SU-DHL-6 (cell line): ENCODE results near the gene PRPS1L1.

Experiments used
- H2AFZ ChIP-seq: fragments of 200-600 bp; sonication (generic); 2 replicates; pipeline ENCODE4 v1.6.1; 2014; ENCODE audit warnings: low read depth, mild to moderate bottlenecking, moderate library complexity, mixed read lengths, antibody characterized with exemption, low read length; ENCODE audit not compliant: severe bottlenecking
- H3F3A ChIP-seq: fragments of 200-600 bp; shearing (Covaris generic); 2 replicates; pipeline ENCODE4 v1.6.0; 2016; ENCODE audit warnings: antibody characterized with exemption, mild to moderate bottlenecking; ENCODE audit not compliant: insufficient read depth
- H3K27ac ChIP-seq: fragments of 200-600 bp; sonication (generic); 2 replicates; pipeline ENCODE4 v1.5.1; 2016; ENCODE audit warnings: low read depth, mild to moderate bottlenecking, low read length, moderate library complexity, mixed read lengths
- H3K27me3 ChIP-seq: fragments of 200-600 bp; sonication (generic), shearing (Covaris generic); 2 replicates; pipeline ENCODE4 v1.6.0; 2014; ENCODE audit warnings: mild to moderate bottlenecking, low read length
- H3K36me3 ChIP-seq: fragments of 200-600 bp; sonication (generic); 2 replicates; pipeline ENCODE4 v1.6.1; 2014; ENCODE audit warnings: mild to moderate bottlenecking, low read length, mixed read lengths
- H3K4me2 ChIP-seq: fragments of 300-600, 200-600 bp; shearing (Covaris generic), sonication (generic); 2 replicates; pipeline ENCODE4 v1.6.0; 2014; ENCODE audit warnings: low read length, low read depth, mild to moderate bottlenecking; ENCODE audit not compliant: poor library complexity, severe bottlenecking
- H3K4me3 ChIP-seq: fragments of 200-600 bp; sonication (generic); 2 replicates; pipeline ENCODE4 v1.5.1; 2014; ENCODE audit warnings: antibody characterized with exemption, low read length, mild to moderate bottlenecking, mixed read lengths; ENCODE audit not compliant: insufficient read depth, poor library complexity, severe bottlenecking
- H3K79me2 ChIP-seq: fragments of 200-600 bp; sonication (generic); 2 replicates; pipeline ENCODE4 v1.6.1; 2014; ENCODE audit warnings: mild to moderate bottlenecking, low read length, moderate library complexity; ENCODE audit not compliant: insufficient read depth
- H3K9ac ChIP-seq: fragments of 200-600 bp; sonication (generic); 2 replicates; pipeline ENCODE4 v1.7.0; 2014; ENCODE audit warnings: mild to moderate bottlenecking, low read length
- H3K9me2 ChIP-seq: fragments of 200-600 bp; sonication (generic); replicated peaks from 2 replicates; pipeline ENCODE4 v1.6.1; 2014; ENCODE audit warnings: low read length; ENCODE audit not compliant: insufficient read depth
- H3K9me3 ChIP-seq: fragments of 200-600 bp; sonication (generic); 2 replicates; pipeline ENCODE4 v1.6.1; 2014; ENCODE audit warnings: low read length, mixed read lengths; ENCODE audit not compliant: insufficient read depth
- H4K20me1 ChIP-seq: fragments of 200-600 bp; sonication (generic); 2 replicates; pipeline ENCODE4 v1.6.1; 2014; ENCODE audit warnings: low read depth, mild to moderate bottlenecking, antibody characterized with exemption, low read length, moderate library complexity, mixed read lengths
- CTCF ChIP-seq: fragments of 200-600 bp; sonication (generic); IDR thresholded peaks from one replicate; pipeline ENCODE4 v1.5.1; 2017; ENCODE audit warnings: antibody characterized with exemption, mild to moderate bottlenecking, low read length, moderate library complexity; ENCODE audit not compliant: insufficient read depth, poor library complexity, severe bottlenecking
- EZH2phosphoT487 ChIP-seq: fragments of 200-600 bp; sonication (generic), shearing (Covaris generic); conservative IDR thresholded peaks from 2 replicates; pipeline ENCODE4 v1.6.1; 2018; ENCODE audit warnings: mild to moderate bottlenecking, antibody characterized with exemption, low read length, moderate library complexity, mixed read lengths

PRPS1L1 gene

GRCh38 chr7:18053941-18054340, 26.3 kb upstream of the PRPS1L1 start:
- no peaks in the 10 kb centered on the region for H3K9me2 ChIP-seq
- H3K9me3 ChIP-seq: no peaks in the 10 kb centered on the region
- no peak overlapping the region for H3K27ac ChIP-seq
- no peak overlapping the region for H3K9ac ChIP-seq
- no peak overlapping the region for H2AFZ ChIP-seq
- no peaks in the 10 kb centered on the region for H4K20me1 ChIP-seq
- H3K27me3 ChIP-seq: no peaks in the 10 kb centered on the region
- no peak overlapping the region for H3K4me3 ChIP-seq
- H3K4me2 ChIP-seq: no peak overlapping the region
- H3K79me2 ChIP-seq: no peaks in the 10 kb centered on the region
- TF ChIP-seq CTCF (no peak), EZH2phosphoT487 (no peak)
- no peaks in the 10 kb centered on the region for H3F3A ChIP-seq
- H3K36me3 ChIP-seq: no peaks in the 10 kb centered on the region

- no peak overlapping the region for H3K27ac ChIP-seq
- H3K9ac ChIP-seq: no peak overlapping the region
- no peak overlapping the region for H3K4me3 ChIP-seq
- no peaks in the 10 kb centered on the region for H3K36me3 ChIP-seq
- no peaks in the 10 kb centered on the region for H3K27me3 ChIP-seq
- H3K9me2 ChIP-seq: no peaks in the 10 kb centered on the region
- TF ChIP-seq CTCF: no peak
- TF ChIP-seq EZH2phosphoT487: no peak
- H2AFZ ChIP-seq: no peak overlapping the region
- no peaks in the 10 kb centered on the region for H3F3A ChIP-seq
- H3K79me2 ChIP-seq: no peaks in the 10 kb centered on the region
- H4K20me1 ChIP-seq: no peaks in the 10 kb centered on the region
- H3K4me2 ChIP-seq: no peak overlapping the region
- no peaks in the 10 kb centered on the region for H3K9me3 ChIP-seq
These were observed 25.7 kb upstream of the PRPS1L1 start for GRCh38 chr7:18053177-18053928.

- Histone ChIP-seq H4K20me1 (no peaks in the 10 kb centered on the region), H3K36me3 (no peaks in the 10 kb centered on the region), H3K4me3 (no peak overlapping the region), H3K27me3 (no peaks in the 10 kb centered on the region), H3F3A (no peaks in the 10 kb centered on the region), H3K4me2 (no peak overlapping the region), H2AFZ (no peak overlapping the region), H3K9me2 (no peaks in the 10 kb centered on the region), H3K9me3 (no peaks in the 10 kb centered on the region), H3K9ac (no peak overlapping the region), H3K27ac (no peak overlapping the region), H3K79me2 (no peaks in the 10 kb centered on the region)
- TF ChIP-seq EZH2phosphoT487 (no peak), CTCF (no peak)
These were observed 21.6 kb upstream of the PRPS1L1 start for GRCh38 chr7:18049262-18049661.
